Colonic mucosa (tissue), 4 donors: Measurements from ENCODE around the gene ENO1. TPM values are rescaled to one million over a fixed set of nuclear protein-coding genes. Genes with fewer than 3 reads are reported as not detected.

Experiments
- DNase-seq: peaks from one replicate; pipeline ENCODE4 v3.0.0-alpha.2; 2020
- H3K27ac ChIP-seq: fragments of 200-600 bp; one replicate; pipeline ENCODE4 v1.8.0; 2021
- H3K27me3 ChIP-seq: fragments of 200-600 bp; one replicate; pipeline ENCODE4 v1.8.0; 2021
- H3K36me3 ChIP-seq: fragments of 200-600 bp; one replicate; pipeline ENCODE4 v1.8.0; 2021
- H3K4me1 ChIP-seq: fragments of 200-600 bp; one replicate; pipeline ENCODE4 v1.8.0; 2021; ENCODE audit warnings: mild to moderate bottlenecking
- H3K4me3 ChIP-seq: fragments of 200-600 bp; one replicate; pipeline ENCODE4 v1.8.0; 2021
- H3K9ac ChIP-seq, 2 donors: one replicate each; pipeline ENCODE4 v1.7.0; 2013; ENCODE audit warnings: control low read depth in 2 of 2, low read depth in 2 of 2, low read length in 2 of 2
- H3K9me3 ChIP-seq: fragments of 200-600 bp; one replicate; pipeline ENCODE4 v1.8.0; 2021
- CTCF ChIP-seq: fragments of 200-600 bp; IDR thresholded peaks from one replicate; pipeline ENCODE4 v1.8.0; 2022; ENCODE audit warnings: antibody characterized with exemption, mild to moderate bottlenecking
- intact Hi-C: fragments of 100-400 bp; cut with DNase I; formaldehyde crosslinking; loops from one replicate; pipeline ENCODE4 v1.14.1; 2022
- total RNA-seq, 2 donors: library from RNA; stranded (reverse); fragmentation: NEBNext Ultra II Directional in 1 of 2; extraction: Animal tissue kit (Norgen Biotek cat#: 25700) in 1 of 2; gene quantifications; one replicate each; pipeline ENCODE4 v1.2.1, GENCODE V29; 2021
- donor health status: healthy.
- donor health status: DM: no; HTN: no; CAD: no.
- donor health status: DM: no; HTN: no; CAD: no.

The ENO1 gene
- total RNA-seq, 2 donors from 2014 or later: 982 to 1,067 TPM

- Histone ChIP-seq H3K9me3 (no peaks in the 10 kb centered on the region), H3K9ac (no peak overlapping the region), H3K4me1 (peaks cover 6% of the 10 kb centered on the region), H3K27me3 (no peaks in the 10 kb centered on the region), H3K27ac (no peak overlapping the region), H3K4me3 (no peak overlapping the region), H3K36me3 (no peaks in the 10 kb centered on the region)
- no peak for DNase-seq
- no peak for TF ChIP-seq CTCF
- intact Hi-C loops: loop anchor here (5.0 to 10.0 kb wide), 4 partner anchors 72 to 289 kb away; no protein-coding TSS in a partner anchor
Measured at GRCh38 chr1:8915446-8915845, 37.0 kb upstream of the ENO1 start.

- no peaks in the 10 kb centered on the region for H3K36me3 ChIP-seq
- no peak for TF ChIP-seq CTCF
- intact Hi-C loops: loop anchor here (10.0 kb wide), 1 partner anchor 290 kb away; no protein-coding TSS in a partner anchor
- no peaks in the 10 kb centered on the region for H3K27me3 ChIP-seq
- peaks cover 6% of the 10 kb centered on the region for H3K4me1 ChIP-seq
- no peaks in the 10 kb centered on the region for H3K9me3 ChIP-seq
- DNase-seq: no peak
- no peak overlapping the region for H3K9ac ChIP-seq
- H3K4me3 ChIP-seq: no peak overlapping the region
- no peak overlapping the region for H3K27ac ChIP-seq
Measured at GRCh38 chr1:8914466-8914865, 36.0 kb upstream of the ENO1 start.

GRCh38 chr1:8913457-8913856 is 35.0 kb upstream of the ENO1 start:
- peaks cover 6% of the 10 kb centered on the region for H3K4me1 ChIP-seq
- intact Hi-C loops: loop anchor here (10.0 kb wide), 1 partner anchor 291 kb away; no protein-coding TSS in a partner anchor
- no peaks in the 10 kb centered on the region for H3K9me3 ChIP-seq
- TF ChIP-seq CTCF: no peak
- no peaks in the 10 kb centered on the region for H3K27me3 ChIP-seq
- no peak overlapping the region for H3K4me3 ChIP-seq
- no peak for DNase-seq
- H3K36me3 ChIP-seq: no peaks in the 10 kb centered on the region
- no peak overlapping the region for H3K9ac ChIP-seq
- H3K27ac ChIP-seq: no peak overlapping the region

GRCh38 chr1:8911416-8912309 is 33.2 kb upstream of the ENO1 start:
- intact Hi-C loops: loop anchor here (10.0 kb wide), 1 partner anchor 293 kb away; no protein-coding TSS in a partner anchor
- Histone ChIP-seq H3K27me3 (no peaks in the 10 kb centered on the region), H3K36me3 (no peaks in the 10 kb centered on the region), H3K9me3 (no peaks in the 10 kb centered on the region), H3K9ac (no peak overlapping the region), H3K4me1 (no peaks in the 10 kb centered on the region), H3K4me3 (no peak overlapping the region), H3K27ac (no peak overlapping the region)
- no peak for DNase-seq
- no peak for TF ChIP-seq CTCF

- intact Hi-C loops: loop anchor here (10.0 kb wide), 1 partner anchor 294 kb away; no protein-coding TSS in a partner anchor
- no peaks in the 10 kb centered on the region for H3K36me3 ChIP-seq
- H3K4me1 ChIP-seq: no peaks in the 10 kb centered on the region
- TF ChIP-seq CTCF: no peak
- no peaks in the 10 kb centered on the region for H3K9me3 ChIP-seq
- no peak overlapping the region for H3K4me3 ChIP-seq
- no peak overlapping the region for H3K27ac ChIP-seq
- no peak overlapping the region for H3K9ac ChIP-seq
- no peaks in the 10 kb centered on the region for H3K27me3 ChIP-seq
- no peak for DNase-seq
Measured at GRCh38 chr1:8910914-8911313, 32.4 kb upstream of the ENO1 start.
